Mammary epithelial cell (primary cell): Measurements from ENCODE around the gene H6PD.

ENCODE experiments used
- CTCF ChIP-seq, 2 donors: IDR thresholded peaks in 1 of 2; conservative IDR thresholded peaks in 1 of 2; 2 replicates each; pipeline ENCODE4 v1.5.1; 2011 to 2012; ENCODE audit warnings: inconsistent platforms in 2 of 2, low read length in 2 of 2, mild to moderate bottlenecking in 2 of 2, control low read depth in 1 of 2, low read depth in 1 of 2; ENCODE audit not compliant: insufficient read depth in 1 of 2; ENCODE audit errors: extremely low read depth in 1 of 2
- EZH2 ChIP-seq: IDR thresholded peaks from 2 replicates; pipeline ENCODE4 v1.6.1; 2012; ENCODE audit warnings: low read length, inconsistent platforms, borderline replicate concordance

- TF ChIP-seq CTCF (conservative IDR thresholded peaks at IDR 0.05 in 1 of 2, IDR thresholded peaks at IDR 0.05 in 1 of 2; ENCODE audit: extremely low read depth in 1 of 2, insufficient read depth in 1 of 2, low read depth in 1 of 2, low read length in 2 of 2) (no peak), EZH2 (no peak)
Measured at GRCh38 chr1:9293533-9294404, 59.2 kb downstream of the H6PD start.
